ENCODE measurements around the gene KLHL13. TPM values are rescaled to one million over a fixed set of nuclear protein-coding genes. Genes with fewer than 3 reads are reported as not detected.
A peak's percentile ranks its signal among the peaks of the same experiment; 100 is the strongest.

KLHL13 gene, protein sequence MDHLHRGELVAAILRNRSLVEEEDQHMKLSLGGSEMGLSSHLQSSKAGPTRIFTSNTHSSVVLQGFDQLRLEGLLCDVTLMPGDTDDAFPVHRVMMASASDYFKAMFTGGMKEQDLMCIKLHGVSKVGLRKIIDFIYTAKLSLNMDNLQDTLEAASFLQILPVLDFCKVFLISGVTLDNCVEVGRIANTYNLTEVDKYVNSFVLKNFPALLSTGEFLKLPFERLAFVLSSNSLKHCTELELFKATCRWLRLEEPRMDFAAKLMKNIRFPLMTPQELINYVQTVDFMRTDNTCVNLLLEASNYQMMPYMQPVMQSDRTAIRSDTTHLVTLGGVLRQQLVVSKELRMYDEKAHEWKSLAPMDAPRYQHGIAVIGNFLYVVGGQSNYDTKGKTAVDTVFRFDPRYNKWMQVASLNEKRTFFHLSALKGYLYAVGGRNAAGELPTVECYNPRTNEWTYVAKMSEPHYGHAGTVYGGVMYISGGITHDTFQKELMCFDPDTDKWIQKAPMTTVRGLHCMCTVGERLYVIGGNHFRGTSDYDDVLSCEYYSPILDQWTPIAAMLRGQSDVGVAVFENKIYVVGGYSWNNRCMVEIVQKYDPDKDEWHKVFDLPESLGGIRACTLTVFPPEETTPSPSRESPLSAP
- total RNA-seq (2021): not detected in 2 replicates
- percentile 6 among the genes with signal in this experiment for Bru-seq, nascent RNA
- BruChase-seq, experiment 1, labeled RNA remaining after a 2-hour chase: percentile 5 among the genes with signal in this experiment
- percentile 5 among the genes with signal in this experiment for BruChase-seq, experiment 2, labeled RNA remaining after a 6-hour chase
- long read RNA-seq: 0 reads

- Histone ChIP-seq H3F3A (ENCODE audit: insufficient read depth, low read depth) (no peaks in the 10 kb centered on the region), H3K27me3 (ENCODE audit: insufficient read depth, low read depth) (no peaks in the 10 kb centered on the region), H2AFZ (no peak within 1 kb of the TSS), H3K36me3 (ENCODE audit: low read depth) (no peaks in the 10 kb centered on the region), H4K20me1 (ENCODE audit: insufficient read depth) (no peaks in the 10 kb centered on the region), H3K4me3 (no peak within 1 kb of the TSS), H3K9me3 (ENCODE audit: insufficient read depth, low read depth) (no peaks in the 10 kb centered on the region), H3K4me1 (replicated peaks; ENCODE audit: insufficient read depth) (no peaks in the 10 kb centered on the region), H3K9me2 (ENCODE audit: insufficient read depth) (no peaks in the 10 kb centered on the region), H3K79me2 (ENCODE audit: low read depth) (no peaks in the 10 kb centered on the region), H3K27ac (no peak within 1 kb of the TSS), H3K4me2 (no peak within 1 kb of the TSS)
- CTCF ChIA-PET: no interaction called here
- no peak for DNase-seq
- no peak for TF ChIP-seq EZH2 (IDR thresholded peaks at IDR 0.05; ENCODE audit: low read depth)
- TF ChIP-seq CTCF (conservative IDR thresholded peaks at IDR 0.05): no peak
- no TSS peak for BruUV-seq (replicated peaks)
- intact Hi-C loops (cut with micrococcal nuclease; ENCODE audit: unreplicated experiment): no loop called here
- POLR2A ChIA-PET (ENCODE audit: unreplicated experiment): no interaction called here
Observed at GRCh38 chrX:118116713-118117550, at the start of gene KLHL13. KLHL13 (minus strand) TSS chrX:118116810; CDS start chrX:118028473, 88,337 bp downstream.

DNA sequence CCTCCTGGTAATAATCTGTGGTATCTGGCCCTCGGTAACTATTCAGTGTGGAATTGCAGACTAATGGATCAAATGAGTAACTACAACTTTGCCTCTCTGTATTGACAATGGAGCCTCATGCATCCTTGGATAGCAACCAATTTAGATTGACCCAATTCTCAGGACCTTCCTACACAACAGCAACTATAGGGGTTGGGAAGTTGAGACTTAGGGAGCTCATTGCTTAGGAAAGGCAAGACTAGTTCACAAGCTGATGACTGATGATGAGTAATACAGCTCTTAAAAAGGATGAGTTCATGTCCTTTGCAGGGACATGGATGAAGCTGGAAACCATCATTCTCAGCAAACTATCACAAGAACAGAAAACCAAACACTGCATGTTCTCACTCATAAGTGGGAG, 47.5 kb upstream of the KLHL13 start:
- BruUV-seq (replicated peaks): no TSS peak
- Histone ChIP-seq H3K9me2 (ENCODE audit: insufficient read depth) (no peaks in the 10 kb centered on the region), H3K4me1 (replicated peaks; ENCODE audit: insufficient read depth) (no peaks in the 10 kb centered on the region), H3K27me3 (ENCODE audit: insufficient read depth, low read depth) (no peaks in the 10 kb centered on the region), H4K20me1 (ENCODE audit: insufficient read depth) (no peaks in the 10 kb centered on the region), H3K36me3 (ENCODE audit: low read depth) (no peaks in the 10 kb centered on the region), H3F3A (ENCODE audit: insufficient read depth, low read depth) (no peaks in the 10 kb centered on the region), H3K27ac (no peak overlapping the region), H3K79me2 (ENCODE audit: low read depth) (no peaks in the 10 kb centered on the region), H3K4me2 (no peak overlapping the region), H3K9me3 (ENCODE audit: insufficient read depth, low read depth) (no peaks in the 10 kb centered on the region; the same call in 1 of the 2 replicates), H3K4me3 (no peak overlapping the region), H2AFZ (no peak overlapping the region)
- ChIA-PET CTCF (no interaction called here), POLR2A (ENCODE audit: unreplicated experiment) (no interaction called here)
- TF ChIP-seq CTCF (conservative IDR thresholded peaks at IDR 0.05): no peak
- no peak for DNase-seq
- intact Hi-C loops (cut with micrococcal nuclease; ENCODE audit: unreplicated experiment): no loop called here

DNA sequence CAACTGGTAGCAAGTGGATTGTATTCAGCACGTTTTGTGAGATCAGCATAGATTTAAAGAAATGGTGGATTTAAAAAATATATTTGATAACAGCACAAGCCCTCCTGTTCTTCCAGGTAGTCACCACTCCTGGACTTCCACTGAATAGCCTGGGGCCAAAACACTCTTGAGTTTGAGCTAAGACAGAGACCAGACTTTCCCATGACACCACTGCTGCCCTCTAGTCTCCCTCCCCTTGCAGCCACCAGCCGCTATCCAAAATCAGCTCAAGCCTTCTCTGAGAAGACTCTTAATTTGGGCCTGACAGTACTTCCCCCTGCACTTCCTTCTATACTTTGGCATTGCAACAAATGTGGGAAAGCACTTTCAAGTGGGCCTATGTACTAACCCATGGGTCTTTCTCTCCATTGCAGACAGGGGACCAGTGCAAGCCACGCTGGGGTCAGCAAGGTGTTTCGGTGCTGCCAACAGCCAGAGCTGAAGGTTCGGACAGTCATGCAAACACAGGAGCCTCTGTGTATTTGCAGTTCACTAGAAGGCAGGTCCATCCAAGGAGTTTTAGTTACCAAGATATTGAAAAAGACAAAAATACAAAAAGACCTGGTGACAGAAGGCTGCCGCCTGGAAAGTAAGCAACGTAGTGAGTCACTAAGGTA, 40.5 kb upstream of the KLHL13 start:
- intact Hi-C loops (cut with micrococcal nuclease; ENCODE audit: unreplicated experiment): no loop called here
- no TSS peak for BruUV-seq (replicated peaks)

More for the DNA sequence above, 40.5 kb upstream of the KLHL13 start:
- Histone ChIP-seq H3K27me3 (ENCODE audit: insufficient read depth, low read depth) (no peaks in the 10 kb centered on the region), H3K27ac (no peak overlapping the region), H3K9me3 (ENCODE audit: insufficient read depth, low read depth) (no peaks in the 10 kb centered on the region), H3K9me2 (ENCODE audit: insufficient read depth) (no peaks in the 10 kb centered on the region), H3K36me3 (ENCODE audit: low read depth) (no peaks in the 10 kb centered on the region), H4K20me1 (ENCODE audit: insufficient read depth) (no peaks in the 10 kb centered on the region), H3K79me2 (ENCODE audit: low read depth) (no peaks in the 10 kb centered on the region), H3K4me2 (no peak overlapping the region), H3F3A (ENCODE audit: insufficient read depth, low read depth) (no peaks in the 10 kb centered on the region), H3K4me3 (no peak overlapping the region), H3K4me1 (replicated peaks; ENCODE audit: insufficient read depth) (no peaks in the 10 kb centered on the region), H2AFZ (no peak overlapping the region)
- TF ChIP-seq CTCF (conservative IDR thresholded peaks at IDR 0.05) (no peak), EZH2 (IDR thresholded peaks at IDR 0.05; ENCODE audit: low read depth) (no peak)
- ChIA-PET CTCF (no interaction called here), POLR2A (ENCODE audit: unreplicated experiment) (no interaction called here)
- no peak for DNase-seq
